Ishikawa (cell line): Measurements from ENCODE around the gene MARCHF3.

ENCODE experiments used
- CEBPB ChIP-seq: IDR thresholded peaks from 2 replicates; pipeline ENCODE4 v1.6.1; 2012
- CREB1 ChIP-seq: IDR thresholded peaks from 2 replicates; pipeline ENCODE4 v1.6.1; 2012; ENCODE audit warnings: low read depth
- EGR1 ChIP-seq: IDR thresholded peaks from 2 replicates; pipeline ENCODE4 v1.6.1; 2012
- EP300 ChIP-seq: IDR thresholded peaks from 2 replicates; pipeline ENCODE4 v1.6.1; 2012; ENCODE audit warnings: borderline replicate concordance
- FOXM1 ChIP-seq: IDR thresholded peaks from 2 replicates; pipeline ENCODE4 v1.6.1; 2012; ENCODE audit warnings: low read depth, borderline replicate concordance
- NFIC ChIP-seq: IDR thresholded peaks from 2 replicates; pipeline ENCODE4 v1.6.1; 2012
- RAD21 ChIP-seq: IDR thresholded peaks from 2 replicates; pipeline ENCODE4 v1.6.1; 2012; ENCODE audit warnings: low read depth
- TAF1 ChIP-seq: IDR thresholded peaks from 2 replicates; pipeline ENCODE4 v1.6.1; 2012; ENCODE audit warnings: low read depth, mild to moderate bottlenecking
- TCF12 ChIP-seq: IDR thresholded peaks from 2 replicates; pipeline ENCODE4 v1.6.1; 2012; ENCODE audit warnings: low read depth
- TEAD4 ChIP-seq: IDR thresholded peaks from 2 replicates; pipeline ENCODE4 v1.6.1; 2012
- YY1 ChIP-seq: IDR thresholded peaks from 2 replicates; pipeline ENCODE4 v1.6.1; 2012; ENCODE audit warnings: low read depth
- ZBTB7A ChIP-seq: IDR thresholded peaks from 2 replicates; pipeline ENCODE4 v1.6.1; 2012; ENCODE audit warnings: low read depth
- TF ChIP-seq, protein P1 (sequence below): IDR thresholded peaks from 2 replicates; pipeline ENCODE4 v1.6.1; 2012
- TF ChIP-seq, protein P2 (sequence below): IDR thresholded peaks from 2 replicates; pipeline ENCODE4 v1.6.1; 2012; ENCODE audit warnings: low read depth, mild to moderate bottlenecking
- TF ChIP-seq, protein P3 (sequence below): IDR thresholded peaks from 2 replicates; pipeline ENCODE4 v1.6.1; 2012

MARCHF3 gene

DNA sequence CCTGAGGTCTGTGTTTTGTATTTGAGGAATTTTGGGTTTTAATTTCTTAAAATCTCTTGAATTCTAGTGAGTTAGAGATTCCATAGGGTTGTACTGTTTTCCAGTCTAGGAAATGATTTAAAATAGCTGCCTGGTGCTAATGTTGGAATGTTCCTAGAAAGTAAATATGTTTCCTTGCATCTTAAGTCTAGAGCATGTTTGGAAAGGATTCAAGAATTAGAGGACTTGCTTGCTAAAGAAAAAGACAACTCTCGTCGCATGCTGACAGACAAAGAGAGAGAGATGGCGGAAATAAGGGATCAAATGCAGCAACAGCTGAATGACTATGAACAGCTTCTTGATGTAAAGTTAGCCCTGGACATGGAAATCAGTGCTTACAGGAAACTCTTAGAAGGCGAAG is 211.6 kb downstream of the MARCHF3 start:
- TF ChIP-seq YY1 (no peak), TAF1 (no peak), TCF12 (no peak), RAD21 (no peak), EP300 (no peak), TEAD4 (no peak), CEBPB (no peak), NFIC (no peak), EGR1 (no peak), CREB1 (no peak), ZBTB7A (no peak), FOXM1 (no peak)
- TF ChIP-seq, protein P1, sequence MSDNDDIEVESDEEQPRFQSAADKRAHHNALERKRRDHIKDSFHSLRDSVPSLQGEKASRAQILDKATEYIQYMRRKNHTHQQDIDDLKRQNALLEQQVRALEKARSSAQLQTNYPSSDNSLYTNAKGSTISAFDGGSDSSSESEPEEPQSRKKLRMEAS: no peak
- TF ChIP-seq, protein P2, sequence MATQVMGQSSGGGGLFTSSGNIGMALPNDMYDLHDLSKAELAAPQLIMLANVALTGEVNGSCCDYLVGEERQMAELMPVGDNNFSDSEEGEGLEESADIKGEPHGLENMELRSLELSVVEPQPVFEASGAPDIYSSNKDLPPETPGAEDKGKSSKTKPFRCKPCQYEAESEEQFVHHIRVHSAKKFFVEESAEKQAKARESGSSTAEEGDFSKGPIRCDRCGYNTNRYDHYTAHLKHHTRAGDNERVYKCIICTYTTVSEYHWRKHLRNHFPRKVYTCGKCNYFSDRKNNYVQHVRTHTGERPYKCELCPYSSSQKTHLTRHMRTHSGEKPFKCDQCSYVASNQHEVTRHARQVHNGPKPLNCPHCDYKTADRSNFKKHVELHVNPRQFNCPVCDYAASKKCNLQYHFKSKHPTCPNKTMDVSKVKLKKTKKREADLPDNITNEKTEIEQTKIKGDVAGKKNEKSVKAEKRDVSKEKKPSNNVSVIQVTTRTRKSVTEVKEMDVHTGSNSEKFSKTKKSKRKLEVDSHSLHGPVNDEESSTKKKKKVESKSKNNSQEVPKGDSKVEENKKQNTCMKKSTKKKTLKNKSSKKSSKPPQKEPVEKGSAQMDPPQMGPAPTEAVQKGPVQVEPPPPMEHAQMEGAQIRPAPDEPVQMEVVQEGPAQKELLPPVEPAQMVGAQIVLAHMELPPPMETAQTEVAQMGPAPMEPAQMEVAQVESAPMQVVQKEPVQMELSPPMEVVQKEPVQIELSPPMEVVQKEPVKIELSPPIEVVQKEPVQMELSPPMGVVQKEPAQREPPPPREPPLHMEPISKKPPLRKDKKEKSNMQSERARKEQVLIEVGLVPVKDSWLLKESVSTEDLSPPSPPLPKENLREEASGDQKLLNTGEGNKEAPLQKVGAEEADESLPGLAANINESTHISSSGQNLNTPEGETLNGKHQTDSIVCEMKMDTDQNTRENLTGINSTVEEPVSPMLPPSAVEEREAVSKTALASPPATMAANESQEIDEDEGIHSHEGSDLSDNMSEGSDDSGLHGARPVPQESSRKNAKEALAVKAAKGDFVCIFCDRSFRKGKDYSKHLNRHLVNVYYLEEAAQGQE: no peak
- TF ChIP-seq, protein P3, sequence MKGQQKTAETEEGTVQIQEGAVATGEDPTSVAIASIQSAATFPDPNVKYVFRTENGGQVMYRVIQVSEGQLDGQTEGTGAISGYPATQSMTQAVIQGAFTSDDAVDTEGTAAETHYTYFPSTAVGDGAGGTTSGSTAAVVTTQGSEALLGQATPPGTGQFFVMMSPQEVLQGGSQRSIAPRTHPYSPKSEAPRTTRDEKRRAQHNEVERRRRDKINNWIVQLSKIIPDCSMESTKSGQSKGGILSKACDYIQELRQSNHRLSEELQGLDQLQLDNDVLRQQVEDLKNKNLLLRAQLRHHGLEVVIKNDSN: no peak
